Right renal cortex interstitium (tissue), 3 donors: ENCODE data around the gene DMXL2. TPM values are rescaled to one million over a fixed set of nuclear protein-coding genes. Genes with fewer than 3 reads are reported as not detected.
A peak's percentile ranks its signal among the peaks of the same experiment; 100 is the strongest.
"Not testable (repeated sequence)": the region's sequence is repeated elsewhere in the genome, so short reads cannot be mapped to it uniquely, and the experiment has no call there.

Experiments
- DNase-seq, 3 donors: peaks; one replicate each; pipeline ENCODE4 v3.0.0-alpha.2; 2013; ENCODE audit warnings: low read depth in 3 of 3, low spot score in 2 of 3
- polyA plus RNA-seq, 3 donors: library from polyadenylated mRNA; unstranded; fragments of 120-200 nt; gene quantifications; one replicate each; pipeline ENCODE4 v1.2.1, GENCODE V29; 2013; ENCODE audit not compliant: insufficient read length in 3 of 3

The DMXL2 gene
- polyA plus RNA-seq, 3 donors, result 49.2 to 55.5 (median 50.7) TPM

DNA sequence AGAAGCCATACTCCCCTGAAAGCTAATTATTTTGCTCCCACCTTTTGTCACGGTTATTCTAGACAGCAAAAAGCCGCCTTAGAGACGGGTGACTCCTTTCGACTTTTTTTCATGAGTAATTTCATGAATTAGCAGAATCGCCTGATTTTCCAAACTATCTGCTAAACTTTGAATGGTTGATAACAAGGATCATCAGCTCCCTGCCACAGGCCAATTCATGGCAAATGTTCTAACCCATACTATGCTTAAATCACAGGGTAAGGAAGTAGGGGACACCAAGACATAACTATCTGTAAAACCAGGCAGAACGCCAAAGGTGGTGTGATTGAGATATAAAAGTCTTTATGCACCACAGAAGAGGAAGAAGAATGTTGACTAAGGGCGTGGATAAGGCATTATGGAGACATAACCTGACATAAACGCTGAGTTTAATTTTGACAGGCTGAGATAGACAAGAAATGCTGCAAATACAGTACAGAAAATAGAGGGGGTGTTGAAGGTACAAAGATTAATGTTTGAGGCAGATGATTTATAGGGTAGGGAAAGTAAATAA lies 891 bp upstream of the DMXL2 start:
- DNase-seq, result peak in 1 of 3 donors; percentile 1

DNA sequence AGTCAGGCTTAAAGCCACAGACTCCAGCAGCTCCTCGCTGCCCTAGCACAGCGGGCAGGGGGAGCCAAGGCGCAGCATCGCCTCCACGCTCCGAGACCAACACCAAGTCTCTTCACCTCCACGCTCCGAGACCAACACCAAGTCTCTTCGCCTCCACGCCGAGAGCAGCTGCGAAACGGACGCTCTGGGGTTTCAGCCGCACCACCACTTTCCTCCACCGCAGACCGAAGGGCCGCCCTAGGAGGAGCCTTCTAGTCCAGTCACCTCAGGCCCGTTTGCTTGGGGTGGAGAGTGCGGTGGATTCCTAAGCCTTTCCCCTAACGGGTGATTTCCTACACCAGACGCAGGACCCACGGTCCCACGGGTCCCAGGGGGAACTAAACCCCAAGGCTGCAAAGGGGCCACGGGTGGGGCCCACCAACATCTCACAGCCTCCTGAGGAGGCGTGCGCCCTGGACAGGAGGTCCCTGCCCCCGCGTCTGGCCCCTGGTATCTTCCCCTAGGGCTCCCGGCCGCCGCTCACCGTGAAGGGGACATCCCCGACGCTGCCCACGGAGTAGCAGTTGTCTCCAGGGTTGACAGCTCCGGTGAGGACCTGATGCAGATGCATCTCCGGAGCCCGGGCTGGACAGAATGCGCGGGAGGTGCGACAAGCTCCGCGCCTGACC lies 501 bp downstream of the DMXL2 start:
- peak in 2 of 3 donors; percentile 38 to 50 for DNase-seq

DNA sequence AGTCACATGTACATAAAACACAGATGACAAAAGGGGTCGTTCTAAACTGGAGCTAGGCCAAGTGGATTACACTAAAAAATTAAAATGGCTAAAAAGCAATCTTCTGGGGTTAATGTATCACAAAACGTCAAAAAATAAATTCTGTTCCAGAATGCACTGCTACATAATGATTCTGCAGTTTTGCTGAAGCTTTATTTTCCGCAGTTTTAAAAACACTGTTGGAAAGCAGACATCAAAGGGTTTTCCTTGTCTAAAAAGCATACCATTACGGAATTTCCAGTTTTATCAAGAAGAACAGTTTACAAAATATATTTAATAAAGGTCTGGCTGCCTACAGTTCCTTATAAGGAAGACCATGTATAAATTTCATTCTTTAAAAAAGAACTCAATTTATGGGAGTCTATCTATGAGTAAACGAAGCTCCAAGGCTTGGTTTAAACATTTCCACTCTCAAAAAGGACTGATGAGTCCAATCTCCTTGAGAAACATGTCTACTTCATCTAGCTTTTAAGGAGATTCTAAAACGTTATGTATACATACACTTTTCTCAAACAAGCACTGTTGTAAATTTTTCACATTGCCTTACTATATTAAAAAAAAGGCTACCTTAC lies 1.3 kb downstream of the DMXL2 start:
- DNase-seq, result no peak

DNA sequence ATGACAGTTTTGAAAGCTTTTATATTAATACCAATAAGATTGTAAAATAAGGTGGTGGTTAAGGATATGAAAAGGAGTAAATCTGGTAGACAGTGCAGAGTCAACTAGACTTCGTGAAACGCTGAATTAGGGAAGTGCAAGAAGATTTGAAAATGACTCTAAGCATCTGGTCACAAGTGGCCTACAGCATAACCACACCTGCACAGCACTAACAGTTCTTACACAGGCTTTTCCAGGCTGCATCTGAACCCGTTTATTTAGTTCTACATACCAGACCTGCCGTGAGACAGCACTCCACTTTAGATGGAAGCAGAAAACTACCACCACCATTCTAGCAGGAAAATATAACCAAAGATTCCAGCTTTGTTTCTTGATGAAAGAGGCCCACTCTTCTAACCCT lies 1.9 kb downstream of the DMXL2 start:
- DNase-seq, result no peak

DNA sequence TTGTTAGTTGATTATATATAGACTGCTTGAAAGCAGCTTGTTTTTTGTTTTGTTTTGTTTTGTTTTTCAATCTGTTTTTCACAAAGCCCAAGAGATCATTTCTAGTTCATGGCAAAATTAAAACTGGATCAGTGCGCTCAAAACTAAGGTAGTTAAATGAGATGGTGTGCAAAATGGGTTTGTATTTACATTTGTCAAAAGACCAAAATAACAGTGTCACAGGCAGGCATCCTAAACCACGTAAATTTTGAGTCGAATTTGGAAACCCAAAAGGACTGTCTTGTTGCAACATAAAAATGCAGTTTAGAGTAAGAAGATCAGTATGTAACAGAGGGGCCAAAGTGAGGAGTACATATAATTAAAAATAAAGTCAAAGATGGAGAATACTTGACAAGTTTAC lies 2.4 kb downstream of the DMXL2 start:
- DNase-seq, result no peak

DNA sequence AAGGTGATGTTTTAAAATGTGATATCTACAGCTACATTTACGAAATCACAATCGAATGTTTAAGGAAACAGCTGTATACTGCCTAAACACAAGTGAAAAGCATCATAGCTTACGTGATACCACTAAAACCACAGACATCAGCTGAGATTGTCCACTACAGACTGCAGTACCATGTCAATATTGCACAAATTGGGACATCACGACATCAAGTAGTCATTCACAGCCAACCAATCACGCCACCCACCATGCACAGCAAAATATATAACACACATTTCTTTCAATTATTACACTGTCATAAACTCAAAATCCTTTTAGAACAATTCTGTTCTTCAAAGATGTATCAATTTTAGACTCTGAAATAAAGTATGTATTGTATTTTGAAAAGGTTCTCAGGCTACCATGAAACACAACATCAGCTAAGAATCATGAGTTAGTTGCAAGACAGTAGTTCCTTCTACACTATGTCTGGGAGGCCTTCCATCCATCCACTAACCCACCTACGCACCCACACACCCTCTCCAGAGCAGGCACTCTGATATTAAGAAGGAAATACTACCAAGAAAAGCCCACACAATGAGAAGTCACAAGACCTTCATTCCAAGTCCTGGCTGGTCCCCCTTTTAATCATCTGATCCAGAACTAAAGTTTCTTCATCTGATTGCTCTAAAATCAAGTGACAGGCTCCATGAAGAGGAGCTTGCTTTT lies 3.1 kb downstream of the DMXL2 start:
- no peak for DNase-seq

DNA sequence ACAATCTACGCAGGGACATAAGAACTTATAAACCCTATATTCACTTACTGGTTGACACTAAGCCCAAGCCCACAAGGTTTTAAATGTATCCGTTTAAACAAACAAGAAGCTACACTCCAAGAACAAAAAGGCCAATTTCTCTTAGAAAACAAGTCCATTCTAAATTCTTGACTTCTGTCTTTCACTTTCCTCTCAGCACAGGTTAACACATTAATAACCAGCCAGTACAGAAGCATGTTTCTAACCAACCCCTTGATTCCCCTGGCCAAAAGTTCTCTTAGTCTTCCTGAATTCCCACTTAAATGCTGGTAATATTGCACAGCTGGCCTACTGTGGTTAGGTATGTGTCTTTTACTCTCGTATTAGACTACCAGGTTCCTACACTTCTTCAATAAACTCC lies 4.7 kb downstream of the DMXL2 start:
- DNase-seq, result no peak

DNA sequence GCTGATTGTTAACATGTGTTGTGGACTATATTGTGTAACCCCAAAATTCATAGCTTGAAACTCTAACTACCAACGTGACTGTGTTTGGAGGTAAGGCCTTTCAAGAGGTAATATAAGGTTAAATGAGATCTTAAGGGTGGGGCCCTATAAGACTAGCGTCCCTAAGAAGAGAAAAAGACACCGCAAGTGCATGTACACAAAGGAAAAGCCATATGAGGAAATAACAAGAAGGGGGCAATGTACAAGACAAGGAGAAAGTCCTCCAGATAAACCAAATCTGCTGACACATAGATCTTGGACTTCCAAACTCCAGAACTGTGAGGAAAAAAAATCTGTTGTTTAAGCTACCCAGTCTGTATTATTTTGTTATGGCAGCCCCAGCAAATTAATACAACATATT lies 8.6 kb downstream of the DMXL2 start:
- DNase-seq, result no peak

DNA sequence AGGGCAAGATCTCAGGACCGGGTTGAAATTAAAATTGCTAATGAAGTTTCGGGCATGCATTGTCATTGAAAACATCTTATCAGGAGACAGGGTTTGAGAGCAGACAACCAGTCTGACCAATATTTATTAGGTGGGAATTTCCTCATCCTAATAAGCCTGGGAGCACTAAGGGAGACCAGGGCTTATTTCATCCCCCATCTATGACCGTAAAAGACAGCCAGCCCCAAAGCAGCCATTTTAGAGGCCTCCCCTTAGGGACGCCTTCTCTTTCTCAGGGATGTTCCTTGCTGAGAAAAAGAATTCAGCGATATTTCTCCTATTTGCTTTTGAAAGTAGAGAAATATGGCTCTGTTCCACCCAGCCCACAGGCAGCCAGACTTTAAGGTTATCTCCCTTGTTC lies 9.9 kb downstream of the DMXL2 start:
- DNase-seq, result not testable (repeated sequence)

DNA sequence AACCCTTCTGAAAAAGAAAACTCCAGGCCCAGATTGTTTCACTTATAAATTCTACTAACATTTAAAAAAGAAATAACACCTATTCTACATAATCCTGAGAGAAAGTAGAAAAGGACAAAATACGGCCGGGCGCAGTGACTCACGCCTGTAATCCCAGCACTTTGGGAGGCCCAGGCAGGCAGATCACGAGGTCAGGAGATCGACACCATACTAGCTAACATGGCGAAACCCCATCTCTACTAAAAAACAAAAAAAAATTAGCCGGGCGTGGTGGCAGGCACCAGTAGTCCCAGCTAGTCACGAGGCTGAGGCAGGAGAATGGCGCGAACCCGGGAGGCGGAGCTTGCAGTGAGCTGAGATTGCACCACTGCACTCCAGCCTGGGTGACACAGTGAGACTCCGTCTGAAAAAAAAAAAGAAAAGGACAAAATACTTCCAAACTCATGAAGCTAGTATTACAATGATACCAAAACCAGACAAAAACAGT lies 19.1 kb downstream of the DMXL2 start:
- DNase-seq, result not testable (repeated sequence)

DNA sequence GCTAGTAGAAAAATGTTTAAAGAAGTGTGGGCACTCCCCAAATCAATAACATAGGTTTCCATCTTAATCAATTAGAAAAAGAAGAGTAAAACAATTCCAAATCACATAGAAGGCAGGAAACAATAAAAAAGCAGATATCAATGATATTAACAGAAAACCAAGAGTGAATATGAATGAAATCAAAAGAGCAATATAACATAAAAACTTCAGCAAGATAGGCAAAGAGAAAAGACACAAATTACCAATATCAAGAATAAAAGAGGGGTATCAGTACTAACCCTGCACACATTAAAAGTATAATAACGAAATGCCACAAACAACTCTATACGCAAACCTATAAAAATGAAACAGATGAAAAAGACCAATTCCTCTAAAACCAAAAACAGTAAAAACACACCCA lies 19.6 kb downstream of the DMXL2 start:
- DNase-seq, result no peak

DNA sequence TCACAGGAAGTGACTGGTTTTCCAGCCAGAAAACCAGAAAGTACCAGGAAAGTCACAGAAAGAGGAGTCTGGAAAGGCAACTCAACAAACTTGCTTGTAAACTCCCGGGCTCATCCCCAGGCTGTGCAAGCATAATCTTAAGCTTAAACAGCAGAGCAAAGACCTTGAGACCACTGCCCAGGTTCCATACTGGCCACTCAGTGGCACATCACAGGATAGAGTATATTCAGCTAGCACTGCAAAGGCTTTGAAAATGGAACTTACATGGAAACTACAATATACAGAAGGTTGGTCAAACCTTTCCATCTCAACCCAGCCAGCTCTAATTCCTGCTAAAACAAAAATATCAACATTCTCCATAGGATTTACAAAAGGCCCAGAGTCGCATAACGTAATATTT lies 20.1 kb downstream of the DMXL2 start:
- DNase-seq, result no peak

DNA sequence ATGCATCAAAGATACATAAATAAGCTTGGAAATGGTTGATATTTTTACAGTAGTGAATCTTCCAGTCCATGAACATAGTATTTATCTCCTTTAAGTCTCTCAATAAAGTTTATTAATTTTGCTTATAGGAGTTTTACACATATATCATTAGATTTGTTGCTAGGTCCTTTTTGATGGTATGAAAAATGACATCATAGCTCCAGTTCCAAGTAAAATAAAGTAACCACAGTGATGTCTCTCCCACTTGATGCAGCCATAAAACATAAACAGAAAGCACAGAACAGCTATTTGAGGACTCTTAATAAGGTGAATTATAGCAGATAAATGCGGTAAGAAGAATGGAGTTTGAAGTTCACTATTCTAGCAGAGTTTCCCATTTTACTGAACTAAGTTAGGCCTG lies 20.8 kb downstream of the DMXL2 start:
- no peak for DNase-seq

DNA sequence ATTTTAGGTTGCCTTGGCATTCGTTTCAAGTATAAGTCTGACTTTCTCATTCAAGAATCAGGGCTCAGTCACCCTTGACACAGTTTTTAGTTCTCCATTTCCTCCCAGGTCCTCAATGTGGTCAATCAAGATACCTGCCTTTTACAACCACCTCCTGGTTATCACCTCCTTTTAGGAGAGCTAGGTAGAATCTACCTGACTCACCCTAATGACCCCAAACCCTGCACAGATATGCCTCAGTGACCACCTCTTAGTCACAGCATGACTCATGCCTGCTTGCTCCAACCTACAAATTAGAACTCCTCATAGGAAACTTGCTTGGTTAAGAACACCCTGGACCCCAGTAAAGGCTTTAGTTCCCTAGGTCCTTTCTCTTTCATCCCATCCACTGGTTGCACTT lies 22.5 kb downstream of the DMXL2 start:
- DNase-seq, result no peak

DNA sequence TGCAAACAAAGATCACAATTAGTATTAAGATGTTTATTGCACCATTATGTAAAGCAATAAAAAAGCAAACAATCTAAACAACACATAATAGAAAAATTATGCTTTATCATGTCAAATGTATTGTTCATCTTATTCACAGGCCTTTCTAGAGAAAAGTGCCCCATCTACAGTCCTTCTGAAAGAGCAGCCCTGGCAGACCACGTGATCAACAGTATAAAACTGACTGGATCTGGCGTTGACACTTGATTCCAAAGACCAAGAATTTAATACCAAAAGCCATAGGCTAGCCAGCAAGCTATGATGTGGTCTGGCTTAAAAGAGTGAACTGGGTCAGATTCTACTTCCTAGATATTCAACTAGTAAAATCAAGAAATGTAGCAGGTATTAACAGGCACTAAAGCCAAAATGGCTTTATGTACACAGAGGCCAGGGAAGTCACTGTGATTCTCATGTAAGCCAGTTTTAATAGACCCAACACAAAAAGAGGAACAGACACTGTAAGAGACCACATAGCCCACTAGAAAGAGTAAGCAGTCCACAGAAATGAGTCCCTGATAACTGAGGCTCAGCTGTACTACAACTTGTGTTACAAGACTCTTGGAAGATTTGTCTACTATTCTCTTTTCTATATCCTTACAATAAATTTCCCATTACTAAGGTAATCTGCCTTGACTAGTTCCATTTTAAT lies 32.5 kb downstream of the DMXL2 start:
- DNase-seq, result no peak

DNA sequence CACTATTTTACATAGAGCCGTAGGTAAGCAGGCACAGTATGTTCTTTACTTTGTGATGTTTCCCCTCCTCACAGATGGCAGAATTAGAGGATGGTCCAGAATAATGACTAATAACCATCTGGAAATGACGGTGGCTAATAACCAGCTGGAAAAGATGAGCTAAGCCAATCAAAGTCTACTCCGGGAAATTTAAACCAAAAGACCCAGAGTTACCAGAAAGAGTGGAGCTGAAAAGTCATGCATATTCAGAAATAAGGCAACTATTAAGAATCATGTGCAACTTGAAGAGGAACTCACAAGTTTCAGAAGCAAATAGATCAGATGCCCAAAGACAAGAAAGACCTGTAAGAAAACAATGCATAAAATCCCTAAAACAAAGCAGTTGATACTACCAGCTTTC lies 33.6 kb downstream of the DMXL2 start:
- no peak for DNase-seq

DNA sequence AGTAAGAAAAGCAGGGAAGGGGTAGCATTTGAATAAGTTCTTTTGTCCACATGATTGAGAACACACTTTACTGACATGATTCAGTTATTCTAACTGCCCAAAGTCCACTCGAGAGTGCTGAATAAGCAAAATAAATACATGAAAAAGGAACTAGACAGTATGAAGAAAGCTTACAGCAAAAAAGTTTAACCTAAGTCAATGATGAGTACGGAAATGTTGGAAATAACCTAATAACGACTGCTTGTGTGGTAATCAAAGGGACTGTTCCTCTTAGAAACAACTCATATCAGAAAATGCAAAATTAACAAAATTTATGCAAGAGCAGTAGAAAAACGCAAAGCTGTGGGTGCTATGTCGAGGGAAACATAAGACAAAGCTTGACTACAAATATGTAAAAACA lies 36.6 kb downstream of the DMXL2 start:
- no peak for DNase-seq

DNA sequence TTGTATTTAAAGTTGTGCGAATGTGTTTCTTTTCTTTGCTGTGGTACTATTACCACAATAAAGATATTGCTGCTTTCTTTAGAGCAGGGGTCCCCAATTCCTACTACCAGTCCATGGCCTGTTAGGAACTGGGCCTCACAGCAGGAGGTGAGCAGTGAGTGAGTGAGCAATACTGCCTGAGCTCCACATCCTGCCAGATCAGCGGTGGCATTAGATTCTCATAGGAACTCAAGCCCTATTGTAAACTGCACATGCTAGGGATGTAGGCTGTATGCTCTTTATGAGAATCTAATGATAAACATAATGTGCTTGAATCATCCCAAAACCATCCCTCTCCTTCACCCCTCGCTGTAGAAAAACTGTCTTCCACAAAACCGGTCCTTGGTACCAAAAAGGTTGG lies 41.6 kb downstream of the DMXL2 start:
- no peak for DNase-seq

DNA sequence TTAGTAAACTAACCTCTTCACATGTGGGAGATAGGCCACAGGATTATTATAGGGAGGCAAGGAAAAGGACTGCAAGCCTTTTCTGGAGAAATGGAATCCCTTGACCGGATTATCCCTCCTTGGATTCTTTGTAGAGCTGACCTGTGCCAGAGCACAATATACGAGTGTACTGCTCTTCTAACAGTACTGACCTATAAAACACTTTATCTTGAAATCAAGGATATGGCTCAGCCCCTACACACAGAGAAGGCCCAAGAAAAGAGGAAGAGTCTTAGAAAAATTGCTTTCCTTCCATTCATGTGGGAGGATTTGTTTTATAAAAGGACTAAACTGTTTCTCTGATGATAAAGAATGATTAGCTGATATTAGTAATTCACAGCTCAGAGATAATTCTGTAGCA lies 42.2 kb downstream of the DMXL2 start:
- DNase-seq, result no peak

DNA sequence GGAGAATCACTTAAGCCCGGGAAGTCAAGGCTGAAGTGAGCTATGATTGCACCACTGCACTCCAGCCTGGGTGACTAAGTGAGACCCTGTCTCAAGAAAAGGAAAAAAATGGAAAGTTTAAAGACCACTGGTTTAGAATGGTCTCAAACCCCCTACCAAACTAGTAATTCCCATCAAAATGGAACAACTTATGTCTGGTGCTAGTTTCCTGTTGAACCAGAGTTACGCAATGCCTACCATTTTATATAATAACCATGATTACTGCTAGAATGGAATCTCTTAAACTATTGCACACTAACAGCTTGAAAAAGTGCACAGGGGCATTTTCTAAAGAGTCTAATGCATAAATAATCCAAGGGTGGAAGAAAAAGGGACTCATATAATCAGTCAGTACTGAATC lies 43.6 kb downstream of the DMXL2 start:
- DNase-seq, result no peak

DNA sequence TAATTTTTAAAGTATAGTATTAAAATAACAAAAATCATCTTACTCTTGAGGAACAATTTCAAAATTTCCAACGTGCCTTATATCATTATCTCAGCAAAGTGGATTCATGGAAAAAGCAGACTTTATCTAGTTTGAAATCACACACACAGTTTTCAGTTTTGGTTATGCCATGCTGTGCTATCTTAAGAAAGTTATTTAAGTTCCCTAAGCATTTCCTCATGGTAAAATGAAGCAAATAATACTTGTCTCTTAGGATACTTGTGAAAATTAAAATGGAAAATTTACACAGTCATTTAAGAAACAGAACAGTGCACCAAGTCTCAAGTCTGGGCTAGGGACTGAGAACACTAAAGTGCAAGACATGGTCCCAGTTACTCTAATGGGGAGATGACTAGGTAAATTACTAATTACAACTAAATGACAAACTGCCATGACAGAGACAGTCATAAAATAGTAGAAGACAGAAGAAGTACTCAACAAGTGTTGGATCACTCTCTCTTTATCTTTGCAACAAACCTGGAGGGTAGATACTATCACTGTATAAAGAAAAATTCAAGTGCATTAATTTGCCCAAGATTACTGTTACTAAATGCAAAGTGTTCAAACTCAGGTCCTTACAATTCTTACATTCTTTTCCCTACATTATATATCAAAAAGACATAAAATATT lies 44.8 kb downstream of the DMXL2 start:
- DNase-seq, result no peak
